ENCODE measurements around the gene IFI44.

GRCh38 chr1:78624035-78624434 is 25.6 kb upstream of the IFI44 start:
- no peak for TF ChIP-seq EZH2 (IDR thresholded peaks at IDR 0.05; ENCODE audit: borderline replicate concordance, control insufficient read depth, low read depth, low read length)
- no peak for TF ChIP-seq HDAC2 (IDR thresholded peaks at IDR 0.05)
- TF ChIP-seq CTCF (IDR thresholded peaks at IDR 0.05 in 2 of 3, conservative IDR thresholded peaks at IDR 0.05 in 1 of 3; ENCODE audit: control insufficient read depth in 2 of 3, extremely low read depth in 1 of 3, insufficient read depth in 1 of 3, low read depth in 3 of 3, low read length in 3 of 3): no peak
